A673 (cell line): ENCODE results near the gene C1orf210.

Source experiments
- EZH2 ChIP-seq: fragments of 200-600 bp; sonication (generic); IDR thresholded peaks from 2 replicates; pipeline ENCODE4 v1.6.1; 2017; ENCODE audit warnings: borderline replicate concordance, low read depth, mild to moderate bottlenecking, mixed read lengths, antibody characterized with exemption, low read length; ENCODE audit not compliant: poor library complexity, severe bottlenecking
- TF ChIP-seq, protein P1 (sequence below): fragments of 300-800, 200-600 bp; sonication (generic); conservative IDR thresholded peaks from 2 replicates; pipeline ENCODE4 v1.5.1; 2017; ENCODE audit warnings: low read depth, mild to moderate bottlenecking, antibody characterized with exemption, low read length, moderate library complexity, mixed read lengths

DNA sequence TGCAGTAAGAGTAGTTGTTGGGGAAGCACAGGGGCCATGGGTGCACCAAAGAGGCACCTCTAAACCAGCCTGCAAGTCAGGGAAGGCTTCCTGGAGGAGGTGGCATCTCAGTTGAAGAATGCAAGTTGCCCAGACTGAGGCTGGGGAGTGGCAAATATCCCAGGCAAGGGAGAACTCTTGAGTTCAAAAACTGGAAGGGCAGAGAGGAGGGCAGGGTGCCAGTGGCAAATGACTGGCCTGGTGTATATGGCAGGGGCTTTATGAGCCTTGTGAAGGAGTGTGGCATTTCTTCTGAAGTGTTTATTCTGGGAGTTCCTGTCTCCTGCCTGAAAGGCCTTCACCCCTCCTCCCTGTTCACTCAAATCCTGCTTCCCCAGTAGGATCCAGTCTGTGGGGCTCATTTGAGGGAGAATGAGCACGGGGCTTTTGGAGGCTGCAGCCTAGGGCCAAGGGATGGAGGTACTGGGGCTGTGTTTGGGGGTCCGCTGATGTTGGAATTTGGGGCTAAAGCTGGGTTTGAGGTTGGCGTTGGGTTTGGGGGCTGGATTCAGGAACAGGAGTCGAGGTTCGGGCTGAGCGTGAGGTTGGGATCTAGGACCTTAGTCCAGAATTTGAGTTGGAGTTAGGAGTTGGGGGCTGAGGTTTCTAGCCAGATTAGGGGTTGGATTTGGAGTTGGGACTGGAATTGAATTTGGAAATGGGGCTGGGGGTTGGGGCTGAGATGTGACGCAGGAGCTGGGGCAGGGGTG lies 15.6 kb downstream of the C1orf210 start, which contains the start of gene TMEM125:
- TF ChIP-seq, protein P1, sequence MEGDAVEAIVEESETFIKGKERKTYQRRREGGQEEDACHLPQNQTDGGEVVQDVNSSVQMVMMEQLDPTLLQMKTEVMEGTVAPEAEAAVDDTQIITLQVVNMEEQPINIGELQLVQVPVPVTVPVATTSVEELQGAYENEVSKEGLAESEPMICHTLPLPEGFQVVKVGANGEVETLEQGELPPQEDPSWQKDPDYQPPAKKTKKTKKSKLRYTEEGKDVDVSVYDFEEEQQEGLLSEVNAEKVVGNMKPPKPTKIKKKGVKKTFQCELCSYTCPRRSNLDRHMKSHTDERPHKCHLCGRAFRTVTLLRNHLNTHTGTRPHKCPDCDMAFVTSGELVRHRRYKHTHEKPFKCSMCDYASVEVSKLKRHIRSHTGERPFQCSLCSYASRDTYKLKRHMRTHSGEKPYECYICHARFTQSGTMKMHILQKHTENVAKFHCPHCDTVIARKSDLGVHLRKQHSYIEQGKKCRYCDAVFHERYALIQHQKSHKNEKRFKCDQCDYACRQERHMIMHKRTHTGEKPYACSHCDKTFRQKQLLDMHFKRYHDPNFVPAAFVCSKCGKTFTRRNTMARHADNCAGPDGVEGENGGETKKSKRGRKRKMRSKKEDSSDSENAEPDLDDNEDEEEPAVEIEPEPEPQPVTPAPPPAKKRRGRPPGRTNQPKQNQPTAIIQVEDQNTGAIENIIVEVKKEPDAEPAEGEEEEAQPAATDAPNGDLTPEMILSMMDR = no peak
- no peak for TF ChIP-seq EZH2
